ENCODE data around the gene CLCA2.

DNA sequence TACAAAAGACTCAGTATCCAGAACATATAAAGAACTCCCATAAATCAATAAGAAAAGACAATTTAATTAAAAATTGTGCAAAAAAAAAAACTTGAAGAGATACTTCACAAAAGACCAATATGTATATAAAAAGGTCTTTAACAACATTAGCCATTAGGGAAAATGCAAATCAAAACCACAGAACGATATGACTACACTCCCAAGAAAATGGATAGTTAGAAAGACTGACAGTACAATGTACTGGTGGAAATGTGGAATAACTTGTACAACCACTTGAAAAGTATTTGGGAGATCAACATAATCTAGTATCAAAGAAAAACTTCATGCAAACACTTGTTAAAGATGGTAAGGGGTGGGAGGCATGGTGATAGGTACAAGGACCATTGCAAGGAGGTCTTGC is 40.8 kb downstream of the CLCA2 start:
- TF ChIP-seq, protein P1, sequence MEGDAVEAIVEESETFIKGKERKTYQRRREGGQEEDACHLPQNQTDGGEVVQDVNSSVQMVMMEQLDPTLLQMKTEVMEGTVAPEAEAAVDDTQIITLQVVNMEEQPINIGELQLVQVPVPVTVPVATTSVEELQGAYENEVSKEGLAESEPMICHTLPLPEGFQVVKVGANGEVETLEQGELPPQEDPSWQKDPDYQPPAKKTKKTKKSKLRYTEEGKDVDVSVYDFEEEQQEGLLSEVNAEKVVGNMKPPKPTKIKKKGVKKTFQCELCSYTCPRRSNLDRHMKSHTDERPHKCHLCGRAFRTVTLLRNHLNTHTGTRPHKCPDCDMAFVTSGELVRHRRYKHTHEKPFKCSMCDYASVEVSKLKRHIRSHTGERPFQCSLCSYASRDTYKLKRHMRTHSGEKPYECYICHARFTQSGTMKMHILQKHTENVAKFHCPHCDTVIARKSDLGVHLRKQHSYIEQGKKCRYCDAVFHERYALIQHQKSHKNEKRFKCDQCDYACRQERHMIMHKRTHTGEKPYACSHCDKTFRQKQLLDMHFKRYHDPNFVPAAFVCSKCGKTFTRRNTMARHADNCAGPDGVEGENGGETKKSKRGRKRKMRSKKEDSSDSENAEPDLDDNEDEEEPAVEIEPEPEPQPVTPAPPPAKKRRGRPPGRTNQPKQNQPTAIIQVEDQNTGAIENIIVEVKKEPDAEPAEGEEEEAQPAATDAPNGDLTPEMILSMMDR (IDR thresholded peaks at IDR 0.05; ENCODE audit: insufficient read depth, low read length), result no peak
- no peak for TF ChIP-seq REST (IDR thresholded peaks at IDR 0.05; ENCODE audit: insufficient replicate concordance, low read depth)

All from HL-60 (cell line).